Tibial nerve (tissue), 3 donors: ENCODE data around the gene RASA2.

Experiments used
- EP300 ChIP-seq, 2 donors: sonication (generic); formaldehyde crosslinking; IDR thresholded peaks; one replicate each; pipeline ENCODE4 v1.6.1; 2017; ENCODE audit warnings: antibody characterized with exemption in 2 of 2, mild to moderate bottlenecking in 1 of 2
- POLR2A ChIP-seq, 2 donors: fragments of 450-650 bp; IDR thresholded peaks; one replicate each; pipeline ENCODE4 v1.6.1; 2017; ENCODE audit warnings: antibody characterized with exemption in 2 of 2, mild to moderate bottlenecking in 2 of 2, moderate library complexity in 2 of 2

GRCh38 chr3:141542202-141542969 is 55.6 kb downstream of the RASA2 start:
- TF ChIP-seq POLR2A (IDR thresholded peaks at IDR 0.05) = no peak
- no peak for TF ChIP-seq EP300 (IDR thresholded peaks at IDR 0.05)
